ENCODE data around the gene TIAM2.
A peak's percentile ranks its signal among the peaks of the same experiment; 100 is the strongest.
"Not testable (repeated sequence)": the region's sequence is repeated elsewhere in the genome, so short reads cannot be mapped to it uniquely, and the experiment has no call there.

Gene TIAM2

GRCh38 chr6:155162682-155163081 lies 167.6 kb downstream of the TIAM2 start:
- TF ChIP-seq GATA1 (IDR thresholded peaks at IDR 0.05; ENCODE audit: low read depth, low read length) (no peak), POLR2A (IDR thresholded peaks at IDR 0.05; ENCODE audit: low read length) (no peak)
- no peak for DNase-seq

DNA sequence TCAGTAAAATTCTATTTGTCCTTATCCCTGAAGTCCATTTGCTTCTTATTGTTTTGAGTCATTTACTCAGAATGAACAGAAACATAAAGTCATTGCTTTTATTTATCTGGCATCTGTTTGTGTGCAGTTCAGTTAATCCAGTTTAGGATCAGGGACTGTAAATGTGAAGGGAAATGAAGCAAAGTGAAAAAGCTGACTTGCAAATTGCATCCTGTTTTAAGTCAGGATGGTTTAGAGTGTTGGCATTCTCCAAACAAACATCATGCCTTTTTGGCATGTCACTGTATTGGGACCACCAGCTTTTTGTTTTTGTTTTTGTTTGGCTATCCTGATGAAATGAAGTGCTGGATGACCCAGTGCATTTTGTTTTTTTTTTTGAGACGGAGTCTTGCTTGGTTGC lies 168.5 kb downstream of the TIAM2 start:
- no peak for DNase-seq
- no peak for TF ChIP-seq GATA1 (IDR thresholded peaks at IDR 0.05; ENCODE audit: low read depth, low read length)
- no peak for TF ChIP-seq POLR2A (IDR thresholded peaks at IDR 0.05; ENCODE audit: low read length)

- no peak for DNase-seq
- TF ChIP-seq GATA1 (IDR thresholded peaks at IDR 0.05; ENCODE audit: low read depth, low read length) (no peak), POLR2A (IDR thresholded peaks at IDR 0.05; ENCODE audit: low read length) (no peak)
These were observed 170.1 kb downstream of the TIAM2 start for GRCh38 chr6:155165029-155165710.

DNA sequence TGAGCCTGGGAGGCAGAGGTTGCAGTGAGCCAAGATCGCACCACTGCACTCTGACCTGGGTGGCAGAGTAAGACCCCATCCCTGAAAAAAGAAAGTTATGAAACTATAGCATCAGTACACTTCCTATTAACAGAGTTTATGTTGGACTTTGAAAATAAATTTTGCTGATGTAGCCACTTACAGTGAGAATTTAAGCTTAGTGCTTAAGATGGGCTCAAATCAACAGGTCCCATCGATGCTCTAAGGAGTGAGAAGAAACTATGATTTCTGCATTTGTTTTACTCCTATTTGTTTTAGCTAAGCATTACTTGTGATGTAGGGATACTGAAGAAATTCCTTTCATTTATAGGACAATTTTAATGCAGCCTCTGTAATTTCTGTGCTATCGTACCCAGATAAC lies 175.4 kb downstream of the TIAM2 start:
- TF ChIP-seq POLR2A (IDR thresholded peaks at IDR 0.05; ENCODE audit: low read length) (no peak), GATA1 (IDR thresholded peaks at IDR 0.05; ENCODE audit: low read depth, low read length) (no peak)
- no peak for DNase-seq

DNA sequence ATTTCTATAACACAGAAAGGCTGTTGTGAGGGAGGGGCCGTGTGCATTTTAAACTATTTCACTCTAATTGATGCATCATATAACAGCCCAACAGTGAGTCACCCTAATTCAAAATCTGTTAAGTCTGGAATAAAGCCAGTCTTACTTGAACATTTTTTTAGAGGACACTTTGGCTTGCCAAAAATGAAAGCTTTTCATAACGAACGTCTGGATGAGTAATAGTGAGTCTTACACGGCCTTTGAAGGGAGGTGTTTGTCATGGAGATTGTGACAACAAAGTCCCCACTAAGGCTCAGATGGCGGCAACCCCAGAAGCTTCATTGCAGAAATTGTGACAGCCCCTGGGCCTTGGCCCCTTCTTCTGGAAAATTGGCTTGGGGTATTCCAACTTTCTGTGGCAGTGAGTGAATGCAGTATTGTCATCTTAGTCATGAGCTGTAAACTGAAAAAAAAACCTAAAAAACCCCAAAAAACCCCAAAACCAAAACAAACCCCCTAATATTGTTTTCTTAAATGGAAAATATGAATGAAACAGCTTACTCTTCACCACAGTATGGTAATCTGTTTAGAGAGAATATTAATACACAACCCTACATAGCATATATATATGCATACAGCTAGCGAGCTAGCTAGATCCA lies 176.1 kb downstream of the TIAM2 start:
- TF ChIP-seq POLR2A (IDR thresholded peaks at IDR 0.05; ENCODE audit: low read length): no peak
- no peak for TF ChIP-seq GATA1 (IDR thresholded peaks at IDR 0.05; ENCODE audit: low read depth, low read length)

DNA sequence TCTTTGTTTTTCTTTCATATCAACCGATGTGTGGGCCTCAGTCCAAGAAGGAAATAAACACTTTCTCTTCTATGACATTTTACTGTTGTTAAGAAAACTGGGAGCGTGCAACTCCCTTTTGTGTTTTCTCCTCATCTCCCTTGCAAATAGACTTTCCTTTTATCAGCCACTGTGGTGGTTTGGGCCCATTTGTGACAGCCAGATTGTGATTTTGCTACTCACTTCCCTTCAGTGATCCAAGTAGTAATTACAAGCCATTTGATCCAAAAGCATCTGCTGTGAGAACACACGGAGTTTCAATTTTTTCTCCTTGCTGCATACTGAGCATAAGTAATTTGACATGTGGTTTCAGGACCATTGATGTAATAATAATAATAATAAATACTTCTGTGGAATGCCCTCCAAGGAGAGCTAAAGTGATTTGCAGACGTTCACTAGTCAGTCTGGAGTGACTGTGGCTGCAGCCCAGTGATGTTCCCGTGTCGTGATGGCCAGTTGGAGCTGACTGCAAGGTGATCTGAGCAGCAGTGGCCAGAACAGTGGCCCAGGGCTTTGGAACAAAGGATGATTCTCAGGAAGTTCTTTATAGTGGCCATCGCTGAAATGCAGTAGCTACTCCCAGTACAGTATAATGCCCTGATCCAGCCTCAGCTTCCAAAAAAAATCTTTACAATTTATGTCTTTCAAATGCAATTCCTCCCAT lies 176.8 kb downstream of the TIAM2 start:
- DNase-seq: no peak
- no peak for TF ChIP-seq GATA1 (IDR thresholded peaks at IDR 0.05; ENCODE audit: low read depth, low read length)

More for the DNA sequence above, 176.1 kb downstream of the TIAM2 start:
- peak in 1 of 2 experiments; percentile 14 for DNase-seq

DNA sequence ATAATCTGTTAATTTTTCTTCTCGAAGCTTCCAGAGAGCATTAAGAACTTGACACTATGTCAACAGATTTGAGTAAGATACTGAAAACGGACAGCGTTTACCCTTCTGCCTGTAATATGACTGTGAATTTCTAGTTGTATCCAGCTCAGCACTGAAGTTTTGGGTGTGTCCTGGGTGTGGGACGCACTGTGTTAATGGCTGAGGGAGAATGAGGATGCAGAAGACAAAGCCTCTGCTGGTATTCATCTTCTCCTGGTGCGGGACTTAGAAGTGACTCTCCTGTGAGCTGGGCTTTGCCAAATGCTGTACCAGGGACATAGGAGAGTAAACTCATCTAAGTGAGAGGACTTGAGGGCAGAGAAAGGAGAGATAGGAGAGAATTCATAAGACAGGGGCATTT lies 178.4 kb downstream of the TIAM2 start:
- DNase-seq: no peak
- TF ChIP-seq GATA1 (IDR thresholded peaks at IDR 0.05; ENCODE audit: low read depth, low read length) (no peak), POLR2A (IDR thresholded peaks at IDR 0.05; ENCODE audit: low read length) (no peak)

- TF ChIP-seq GATA1 (IDR thresholded peaks at IDR 0.05; ENCODE audit: low read depth, low read length) (no peak), POLR2A (IDR thresholded peaks at IDR 0.05; ENCODE audit: low read length) (no peak)
- peak; percentile 52 to 62 for DNase-seq
These were observed 179.6 kb downstream of the TIAM2 start for GRCh38 chr6:155174576-155175211.

- peak; percentile 48 to 67 for DNase-seq
- TF ChIP-seq POLR2A (IDR thresholded peaks at IDR 0.05; ENCODE audit: low read length) (no peak), GATA1 (IDR thresholded peaks at IDR 0.05; ENCODE audit: low read depth, low read length) (no peak)
These were observed 182.3 kb downstream of the TIAM2 start for GRCh38 chr6:155177363-155177961.

GRCh38 chr6:155181498-155181897 lies 186.4 kb downstream of the TIAM2 start:
- no peak for TF ChIP-seq POLR2A (IDR thresholded peaks at IDR 0.05; ENCODE audit: low read length)
- TF ChIP-seq GATA1 (IDR thresholded peaks at IDR 0.05; ENCODE audit: low read depth, low read length): no peak
- DNase-seq: no peak

- no peak for DNase-seq
- TF ChIP-seq GATA1 (IDR thresholded peaks at IDR 0.05; ENCODE audit: low read depth, low read length): no peak
- no peak for TF ChIP-seq POLR2A (IDR thresholded peaks at IDR 0.05; ENCODE audit: low read length)
These were observed 187.0 kb downstream of the TIAM2 start for GRCh38 chr6:155182103-155182502.

- TF ChIP-seq POLR2A (IDR thresholded peaks at IDR 0.05; ENCODE audit: low read length): no peak
- no peak for TF ChIP-seq GATA1 (IDR thresholded peaks at IDR 0.05; ENCODE audit: low read depth, low read length)
- no peak for DNase-seq
These were observed 188.0 kb downstream of the TIAM2 start for GRCh38 chr6:155183095-155183494.

GRCh38 chr6:155185041-155185440 lies 189.9 kb downstream of the TIAM2 start:
- DNase-seq: not testable (repeated sequence)

DNA sequence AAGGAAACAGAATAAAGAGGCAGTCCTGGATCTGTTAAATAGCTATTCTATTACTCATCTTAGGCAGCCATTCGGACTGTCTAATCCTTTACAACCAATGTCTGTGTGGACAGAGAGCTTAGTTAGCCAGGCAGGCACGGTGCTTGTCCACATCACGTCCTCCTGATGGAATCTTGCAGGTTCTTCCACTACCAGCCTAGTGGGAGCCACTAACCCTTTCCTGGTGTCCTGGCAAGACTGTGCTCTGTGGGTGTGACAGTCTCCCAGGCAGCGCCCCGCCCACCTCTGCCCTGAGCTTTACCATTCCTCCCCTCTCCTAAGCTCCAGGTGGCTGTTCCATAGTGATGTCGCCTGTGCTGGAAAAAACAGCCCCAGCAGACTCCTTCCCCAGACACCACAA lies 190.4 kb downstream of the TIAM2 start:
- DNase-seq: no peak

More for the DNA sequence above, 190.4 kb downstream of the TIAM2 start:
- TF ChIP-seq GATA1 (IDR thresholded peaks at IDR 0.05; ENCODE audit: low read depth, low read length): no peak

Data from erythroblast (primary cell).